Measurements from ENCODE around the gene PAH. TPM values are rescaled to one million over a fixed set of nuclear protein-coding genes. Genes with fewer than 3 reads are reported as not detected.

Gene PAH
- polyA plus RNA-seq, 1 donor from 2014 or later, result not detected

GRCh38 chr12:102806110-102806509 lies 110.9 kb downstream of the PAH start:
- Mint-ChIP-seq H3K4me3 (no peak overlapping the region), H3K4me1 (no peaks in the 10 kb centered on the region), H3K9me3 (peaks cover 0 to 2% (median 0%) of the 10 kb centered on the region in 3 donors), H3K36me3 (no peaks in the 10 kb centered on the region), H3K27me3 (peaks cover 7% of the 10 kb centered on the region), H3K27ac (no peak overlapping the region)

- Mint-ChIP-seq H3K4me3 (no peak overlapping the region), H3K27ac (no peak overlapping the region), H3K9me3 (peaks cover 0 to 2% (median 0%) of the 10 kb centered on the region in 3 donors), H3K36me3 (no peaks in the 10 kb centered on the region), H3K4me1 (no peaks in the 10 kb centered on the region), H3K27me3 (peaks cover 7% of the 10 kb centered on the region)
Observed at GRCh38 chr12:102800565-102800964, 116.5 kb downstream of the PAH start.

- no peak overlapping the region for H3K27ac Mint-ChIP-seq
- no peaks in the 10 kb centered on the region for H3K36me3 Mint-ChIP-seq
- peaks cover 0 to 2% (median 0%) of the 10 kb centered on the region in 3 donors for H3K9me3 Mint-ChIP-seq
- H3K4me3 Mint-ChIP-seq, result no peak overlapping the region
- H3K4me1 Mint-ChIP-seq, result no peaks in the 10 kb centered on the region
- peaks cover 15% of the 10 kb centered on the region for H3K27me3 Mint-ChIP-seq
Observed at GRCh38 chr12:102799229-102799628, 117.8 kb downstream of the PAH start.

GRCh38 chr12:102797528-102797927 lies 119.5 kb downstream of the PAH start:
- Mint-ChIP-seq H3K36me3 (no peaks in the 10 kb centered on the region), H3K4me3 (no peak overlapping the region), H3K27me3 (peaks cover 14% of the 10 kb centered on the region), H3K27ac (no peak overlapping the region), H3K4me1 (peaks cover 0 to 2% (median 0%) of the 10 kb centered on the region in 3 donors), H3K9me3 (no peaks in the 10 kb centered on the region)

GRCh38 chr12:102793921-102794320 lies 123.1 kb downstream of the PAH start:
- Mint-ChIP-seq H3K9me3 (peaks cover 0 to 5% (median 0%) of the 10 kb centered on the region in 3 donors), H3K27me3 (peaks cover 8% of the 10 kb centered on the region), H3K4me3 (no peak overlapping the region), H3K4me1 (peaks cover 0 to 2% (median 0%) of the 10 kb centered on the region in 3 donors), H3K36me3 (no peaks in the 10 kb centered on the region), H3K27ac (no peak overlapping the region)

Other genes with a start within 250 kb of the PAH start
- gene ASCL1, start 40.4 kb upstream of the PAH start, polyA plus RNA-seq, result not detected

Measured in IgD-negative memory B cell (primary cell).